Thyroid gland (tissue), 4 donors: ENCODE results near the gene FAM78A.

ENCODE experiments used
- POLR2A ChIP-seq, 2 donors: fragments of 450-650 bp; IDR thresholded peaks; one replicate each; pipeline ENCODE4 v1.6.1; 2017; ENCODE audit warnings: antibody characterized with exemption in 2 of 2, mild to moderate bottlenecking in 2 of 2, moderate library complexity in 1 of 2
- TF ChIP-seq, protein P1 (sequence below), 6 experiments: fragments of 200-600 bp in 3 of 6; fragments of 450-650 bp in 3 of 6; sonication (generic) in 3 of 6; IDR thresholded peaks; one replicate each; pipeline ENCODE4 v1.5.1; 2016 to 2019; ENCODE audit warnings: antibody characterized with exemption in 6 of 6, mild to moderate bottlenecking in 2 of 6, inconsistent platforms in 1 of 6, moderate library complexity in 1 of 6

GRCh38 chr9:131310833-131311554, 34.7 kb upstream of the FAM78A start:
- TF ChIP-seq, protein P1, sequence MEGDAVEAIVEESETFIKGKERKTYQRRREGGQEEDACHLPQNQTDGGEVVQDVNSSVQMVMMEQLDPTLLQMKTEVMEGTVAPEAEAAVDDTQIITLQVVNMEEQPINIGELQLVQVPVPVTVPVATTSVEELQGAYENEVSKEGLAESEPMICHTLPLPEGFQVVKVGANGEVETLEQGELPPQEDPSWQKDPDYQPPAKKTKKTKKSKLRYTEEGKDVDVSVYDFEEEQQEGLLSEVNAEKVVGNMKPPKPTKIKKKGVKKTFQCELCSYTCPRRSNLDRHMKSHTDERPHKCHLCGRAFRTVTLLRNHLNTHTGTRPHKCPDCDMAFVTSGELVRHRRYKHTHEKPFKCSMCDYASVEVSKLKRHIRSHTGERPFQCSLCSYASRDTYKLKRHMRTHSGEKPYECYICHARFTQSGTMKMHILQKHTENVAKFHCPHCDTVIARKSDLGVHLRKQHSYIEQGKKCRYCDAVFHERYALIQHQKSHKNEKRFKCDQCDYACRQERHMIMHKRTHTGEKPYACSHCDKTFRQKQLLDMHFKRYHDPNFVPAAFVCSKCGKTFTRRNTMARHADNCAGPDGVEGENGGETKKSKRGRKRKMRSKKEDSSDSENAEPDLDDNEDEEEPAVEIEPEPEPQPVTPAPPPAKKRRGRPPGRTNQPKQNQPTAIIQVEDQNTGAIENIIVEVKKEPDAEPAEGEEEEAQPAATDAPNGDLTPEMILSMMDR (IDR thresholded peaks at IDR 0.05), result no peak
- TF ChIP-seq POLR2A (IDR thresholded peaks at IDR 0.05), result no peak
